Activated naive CD8-positive, alpha-beta T cell treated with anti-CD3 and anti-CD28 coated beads, Interleukin-2, amount 50 U/mL, for 24 hours (primary cell): ENCODE data around the gene ACAA1.
"Not testable (repeated sequence)": the region's sequence is repeated elsewhere in the genome, so short reads cannot be mapped to it uniquely, and the experiment has no call there.

ENCODE experiments used
- ATAC-seq: fragments of 150-1000 bp; cut with Tn5 transposase; one replicate; pipeline ENCODE4 v1.10.0; 2021
- DNase-seq: peaks from one replicate; pipeline ENCODE4 v3.0.0; 2021
- H3K27ac Mint-ChIP-seq: one replicate; pipeline ENCODE4 v1.8.0; 2021; ENCODE audit warnings: mild to moderate bottlenecking, mixed read lengths
- H3K27me3 Mint-ChIP-seq: one replicate; pipeline ENCODE4 v1.8.0; 2021; ENCODE audit warnings: mixed read lengths
- H3K36me3 Mint-ChIP-seq: one replicate; pipeline ENCODE4 v1.8.0; 2021; ENCODE audit warnings: low read depth, mixed read lengths
- H3K4me1 Mint-ChIP-seq: one replicate; pipeline ENCODE4 v1.8.0; 2021; ENCODE audit warnings: mixed read lengths
- H3K4me3 Mint-ChIP-seq: one replicate; pipeline ENCODE4 v1.8.0; 2021; ENCODE audit warnings: mild to moderate bottlenecking, moderate library complexity, mixed read lengths
- H3K9me3 Mint-ChIP-seq: one replicate; pipeline ENCODE4 v1.8.0; 2021; ENCODE audit warnings: mixed read lengths

ACAA1 gene

GRCh38 chr3:38098376-38098723 lies 38.6 kb downstream of the ACAA1 start:
- no peak for DNase-seq
- H3K4me3 Mint-ChIP-seq: no peak overlapping the region
- no peaks in the 10 kb centered on the region for H3K9me3 Mint-ChIP-seq
- no peaks in the 10 kb centered on the region for H3K27me3 Mint-ChIP-seq
- ATAC-seq: no peak
- no peaks in the 10 kb centered on the region for H3K4me1 Mint-ChIP-seq
- H3K27ac Mint-ChIP-seq: no peak overlapping the region
- H3K36me3 Mint-ChIP-seq: no peaks in the 10 kb centered on the region

DNA sequence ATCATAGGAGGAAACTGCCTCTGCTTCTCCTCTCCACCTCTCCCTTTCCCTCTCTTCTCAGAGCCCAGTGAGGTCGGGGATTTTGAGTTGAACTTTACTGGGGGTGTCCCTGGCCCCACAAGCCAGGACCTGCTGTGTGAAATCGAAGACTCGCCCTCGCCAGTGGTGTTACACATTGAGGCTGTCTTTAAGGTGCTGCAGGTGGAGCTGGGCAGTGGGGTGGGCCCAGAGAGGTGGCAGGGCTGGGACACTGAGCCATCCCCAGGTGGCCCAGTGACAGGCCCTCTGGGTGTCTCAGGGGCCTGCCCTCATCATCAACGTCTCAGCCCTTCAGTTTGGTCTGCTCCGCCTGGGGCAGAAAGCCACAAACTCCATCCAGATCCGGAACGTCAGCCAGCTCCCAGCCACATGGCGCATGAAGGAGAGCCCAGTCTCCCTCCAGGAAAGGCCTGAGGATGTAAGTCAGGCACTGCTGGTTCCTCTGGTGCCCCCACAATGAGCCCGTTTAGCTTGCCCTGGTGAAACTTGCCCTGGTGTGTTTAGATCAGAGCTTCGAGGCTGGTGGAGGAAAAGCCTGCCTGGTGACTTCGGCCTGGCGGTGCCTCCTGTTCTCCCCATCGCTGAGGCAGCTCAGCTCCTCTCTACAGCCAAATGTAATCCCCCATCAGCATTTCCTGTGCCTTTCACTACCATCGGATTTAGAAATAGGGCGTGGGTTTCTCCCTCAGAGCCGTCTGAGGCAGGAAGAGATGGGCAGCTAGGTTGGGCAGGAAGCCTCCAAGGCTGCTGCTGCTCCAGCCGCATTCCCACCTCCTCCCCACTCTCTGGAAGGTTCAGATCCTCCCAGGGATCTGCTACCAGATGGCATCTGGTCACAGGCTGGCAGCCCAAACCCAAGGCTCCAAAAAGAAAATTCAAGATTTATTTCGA lies 39.2 kb downstream of the ACAA1 start:
- no peaks in the 10 kb centered on the region for H3K36me3 Mint-ChIP-seq
- no peaks in the 10 kb centered on the region for H3K27me3 Mint-ChIP-seq
- no peak for ATAC-seq
- no peaks in the 10 kb centered on the region for H3K4me1 Mint-ChIP-seq
- no peak overlapping the region for H3K27ac Mint-ChIP-seq
- no peaks in the 10 kb centered on the region for H3K9me3 Mint-ChIP-seq
- no peak for DNase-seq
- H3K4me3 Mint-ChIP-seq: no peak overlapping the region

DNA sequence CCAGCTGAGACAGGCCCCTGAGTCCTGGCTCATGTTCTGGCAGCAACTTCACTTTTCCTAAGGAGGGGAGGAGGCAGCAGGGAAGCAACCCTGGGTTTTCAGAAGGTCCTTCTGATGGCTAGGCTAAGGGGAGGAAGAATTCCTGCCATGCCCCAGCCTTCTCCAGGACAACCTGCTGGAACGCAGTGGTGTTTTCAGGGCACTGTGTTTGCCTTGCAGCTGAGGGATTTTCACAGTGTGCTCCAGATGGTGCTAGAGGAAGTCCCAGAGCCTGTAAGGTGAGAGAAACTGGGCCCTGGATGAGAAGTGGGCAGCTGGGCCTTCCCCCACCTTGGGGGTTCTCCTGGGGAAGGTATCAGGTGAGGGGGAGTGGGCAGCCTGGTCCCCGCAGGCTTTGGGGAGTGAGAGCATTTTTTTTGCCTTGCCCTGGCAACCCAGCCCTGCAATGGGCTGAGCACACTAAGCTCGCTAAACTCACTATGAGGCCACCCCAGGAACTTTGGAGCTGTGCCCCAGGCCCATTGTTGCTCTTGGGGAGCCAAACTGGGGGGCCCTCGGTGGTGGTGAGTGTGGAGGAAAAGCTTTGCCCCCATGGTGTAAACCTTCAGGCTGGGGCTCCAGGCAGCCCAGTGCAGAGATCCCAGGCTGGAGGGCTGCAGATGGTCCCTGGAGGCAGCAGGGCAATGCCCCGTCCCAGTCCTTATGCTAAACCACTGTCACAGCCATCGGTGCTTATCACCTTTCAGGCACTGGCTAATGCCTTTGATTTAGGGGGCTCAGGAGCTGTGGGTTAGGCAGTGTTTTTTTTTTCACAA lies 41.1 kb downstream of the ACAA1 start:
- Mint-ChIP-seq H3K4me1 (no peaks in the 10 kb centered on the region), H3K4me3 (no peak overlapping the region), H3K27me3 (no peaks in the 10 kb centered on the region), H3K36me3 (no peaks in the 10 kb centered on the region), H3K9me3 (no peaks in the 10 kb centered on the region), H3K27ac (no peak overlapping the region)
- DNase-seq: no peak
- no peak for ATAC-seq

- H3K27ac Mint-ChIP-seq: no peak overlapping the region
- H3K4me1 Mint-ChIP-seq: no peaks in the 10 kb centered on the region
- H3K9me3 Mint-ChIP-seq: no peaks in the 10 kb centered on the region
- H3K4me3 Mint-ChIP-seq: no peak overlapping the region
- ATAC-seq (no peak), DNase-seq (no peak)
- H3K36me3 Mint-ChIP-seq: no peaks in the 10 kb centered on the region
- H3K27me3 Mint-ChIP-seq: no peaks in the 10 kb centered on the region
These were observed 41.9 kb downstream of the ACAA1 start for GRCh38 chr3:38094999-38095398.

- no peak for DNase-seq
- H3K4me3 Mint-ChIP-seq: no peak overlapping the region
- no peaks in the 10 kb centered on the region for H3K4me1 Mint-ChIP-seq
- H3K27me3 Mint-ChIP-seq: no peaks in the 10 kb centered on the region
- ATAC-seq: no peak
- no peaks in the 10 kb centered on the region for H3K36me3 Mint-ChIP-seq
- no peaks in the 10 kb centered on the region for H3K9me3 Mint-ChIP-seq
- H3K27ac Mint-ChIP-seq: no peak overlapping the region
These were observed 46.5 kb downstream of the ACAA1 start for GRCh38 chr3:38090453-38090852.

DNA sequence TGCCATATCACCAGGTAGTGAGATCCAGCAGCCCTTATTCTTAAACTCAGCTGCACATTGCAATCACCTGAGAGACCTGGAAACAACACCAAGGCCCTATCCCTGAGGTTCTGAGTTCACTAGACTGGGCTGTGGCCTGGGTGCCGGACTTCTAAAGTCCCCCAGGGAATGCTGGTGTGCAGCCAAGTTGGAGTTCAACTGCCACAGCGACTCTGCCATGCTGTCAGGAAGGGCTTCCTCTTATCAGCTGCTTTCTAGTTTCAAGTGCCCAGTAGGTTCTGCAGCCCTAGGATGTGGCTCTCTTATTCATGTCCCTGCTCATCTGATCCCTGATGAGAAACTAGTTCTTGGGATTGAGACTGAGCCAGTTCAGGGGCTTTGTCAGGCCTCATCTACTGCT lies 47.8 kb downstream of the ACAA1 start:
- no peak for DNase-seq
- Mint-ChIP-seq H3K36me3 (peaks cover 2% of the 10 kb centered on the region), H3K9me3 (peaks cover 4% of the 10 kb centered on the region), H3K4me3 (no peak overlapping the region), H3K27ac (no peak overlapping the region), H3K4me1 (peaks cover 2% of the 10 kb centered on the region), H3K27me3 (no peaks in the 10 kb centered on the region)
- no peak for ATAC-seq

DNA sequence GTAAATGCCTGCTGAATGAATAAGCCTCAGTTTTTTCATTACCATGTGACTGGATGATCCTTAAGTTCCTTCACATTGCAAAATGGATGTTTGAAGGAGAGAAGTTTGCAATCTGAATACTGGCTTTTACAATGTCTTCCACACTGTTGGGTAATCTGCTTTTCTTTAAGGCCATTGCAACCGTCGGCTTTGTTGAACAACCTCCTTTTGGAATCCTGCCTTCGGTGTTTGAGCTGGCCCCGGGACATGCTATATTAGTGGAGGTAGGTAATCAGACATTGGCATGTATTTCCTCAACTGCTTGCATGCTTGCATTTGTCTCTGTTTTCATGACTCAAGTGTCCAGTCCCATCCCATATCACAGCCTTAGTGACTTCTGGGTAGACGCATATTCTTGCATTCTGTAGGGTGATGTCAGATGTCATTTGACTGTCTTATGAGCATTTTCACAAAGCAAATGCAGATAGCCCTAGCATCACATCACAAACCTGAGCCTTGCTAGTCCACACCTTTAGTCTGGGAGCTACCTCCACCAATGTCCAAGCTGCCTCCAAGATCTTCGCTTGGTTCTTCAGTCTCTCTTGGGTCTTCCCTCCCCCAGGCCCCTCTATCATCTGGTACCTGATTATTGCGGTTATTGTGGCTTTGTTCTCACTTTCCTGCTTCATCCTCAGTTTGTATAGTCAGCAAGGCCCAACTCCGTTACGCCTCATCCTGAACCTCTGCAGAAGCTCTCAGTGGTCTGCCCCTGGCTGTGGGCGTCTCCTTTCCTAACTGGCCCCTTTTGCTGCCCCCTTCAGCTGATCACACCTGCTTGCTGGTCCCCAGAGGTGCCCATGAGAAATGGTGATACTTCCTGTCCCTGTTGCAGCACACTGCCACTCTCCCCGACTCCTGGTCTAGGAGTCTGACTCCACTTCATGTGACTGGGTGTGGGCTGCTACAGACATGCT lies 48.5 kb downstream of the ACAA1 start:
- Mint-ChIP-seq H3K36me3 (peaks cover 5% of the 10 kb centered on the region), H3K4me3 (no peak overlapping the region), H3K4me1 (peaks cover 3% of the 10 kb centered on the region), H3K27me3 (no peaks in the 10 kb centered on the region), H3K27ac (no peak overlapping the region), H3K9me3 (peaks cover 8% of the 10 kb centered on the region)
- DNase-seq (no peak), ATAC-seq (no peak)

- H3K27ac Mint-ChIP-seq, DNase-seq, H3K4me1 Mint-ChIP-seq, H3K4me3 Mint-ChIP-seq, ATAC-seq, H3K9me3 Mint-ChIP-seq, H3K36me3 Mint-ChIP-seq, H3K27me3 Mint-ChIP-seq: not testable (repeated sequence)
These were observed 49.6 kb downstream of the ACAA1 start for GRCh38 chr3:38087278-38087677.

DNA sequence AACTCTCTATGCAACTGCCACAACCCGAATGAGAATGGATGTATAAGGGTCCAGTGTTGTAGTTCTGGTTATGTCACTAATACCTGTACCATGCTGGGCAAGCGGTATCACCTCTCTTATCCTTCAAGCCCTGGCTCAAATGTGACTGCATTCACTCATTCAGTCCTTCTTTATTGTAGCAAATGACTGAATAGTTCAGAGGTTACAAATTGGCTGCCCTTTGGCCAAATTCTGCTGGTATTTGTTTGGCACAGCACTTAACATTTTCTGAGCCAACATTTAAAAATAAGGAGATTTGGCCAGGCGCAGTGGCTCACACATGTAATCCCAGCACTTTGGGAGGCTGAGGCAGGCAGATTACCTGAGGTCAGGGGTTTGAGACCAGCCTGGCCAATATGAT lies 50.4 kb downstream of the ACAA1 start:
- DNase-seq (no peak), ATAC-seq (no peak)
- no peak overlapping the region for H3K4me3 Mint-ChIP-seq
- peaks cover 8% of the 10 kb centered on the region for H3K9me3 Mint-ChIP-seq
- H3K27me3 Mint-ChIP-seq: no peaks in the 10 kb centered on the region
- H3K4me1 Mint-ChIP-seq: peaks cover 3% of the 10 kb centered on the region
- H3K36me3 Mint-ChIP-seq: peaks cover 5% of the 10 kb centered on the region
- no peak overlapping the region for H3K27ac Mint-ChIP-seq

DNA sequence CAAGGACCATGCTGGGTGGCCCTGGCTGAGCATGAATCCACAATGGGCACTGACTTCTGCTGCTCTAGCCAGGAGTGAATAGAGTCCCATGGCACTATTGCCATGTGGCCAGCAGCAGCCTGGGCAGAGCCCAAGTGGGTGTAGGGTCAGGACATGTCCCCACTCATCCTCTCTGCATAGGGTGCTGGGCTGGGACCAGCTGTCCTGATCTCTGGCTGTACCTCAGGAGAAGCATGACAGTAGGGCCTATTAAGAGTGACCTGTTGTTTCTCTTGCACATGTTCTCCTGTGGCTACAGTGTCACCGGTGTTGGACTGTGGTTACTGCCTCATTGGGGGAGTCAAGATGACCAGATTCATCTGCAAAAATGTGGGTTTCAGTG lies 51.0 kb downstream of the ACAA1 start:
- peaks cover 3% of the 10 kb centered on the region for H3K4me1 Mint-ChIP-seq
- peaks cover 8% of the 10 kb centered on the region for H3K9me3 Mint-ChIP-seq
- no peak for ATAC-seq
- no peak overlapping the region for H3K4me3 Mint-ChIP-seq
- H3K36me3 Mint-ChIP-seq: peaks cover 5% of the 10 kb centered on the region
- no peak for DNase-seq
- H3K27me3 Mint-ChIP-seq: no peaks in the 10 kb centered on the region
- no peak overlapping the region for H3K27ac Mint-ChIP-seq

DNA sequence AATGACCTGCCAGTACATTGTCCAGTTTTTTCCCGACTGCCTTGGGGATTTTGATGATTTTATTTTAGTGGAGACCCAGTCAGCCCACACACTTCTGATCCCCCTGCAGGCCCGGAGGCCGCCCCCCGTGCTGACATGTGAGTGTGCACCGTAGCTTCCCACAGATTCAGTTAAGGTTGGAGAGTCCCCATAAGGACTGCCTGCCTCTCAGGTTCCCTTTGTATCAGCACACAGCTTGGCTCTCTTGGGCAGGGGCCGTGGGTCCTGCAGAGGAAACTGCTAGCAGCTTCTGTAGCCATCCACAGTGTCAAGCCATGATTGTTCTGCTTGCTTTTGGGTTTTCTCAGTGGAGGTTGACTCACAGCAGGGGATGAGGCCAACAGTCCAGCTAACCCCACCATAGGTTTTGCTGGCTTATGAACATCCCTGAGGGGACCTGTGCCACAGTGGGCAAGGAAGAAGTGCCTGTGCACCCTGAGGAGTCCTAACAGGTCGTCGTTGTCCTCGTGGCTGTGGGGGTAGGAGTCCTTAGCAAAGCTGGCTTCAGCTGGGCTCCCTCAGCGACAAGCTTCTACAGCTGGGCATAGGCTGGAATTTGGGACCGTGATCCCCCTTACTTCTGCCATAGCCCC lies 51.5 kb downstream of the ACAA1 start:
- Mint-ChIP-seq H3K27ac (no peak overlapping the region), H3K36me3 (peaks cover 5% of the 10 kb centered on the region), H3K4me3 (no peak overlapping the region), H3K4me1 (peaks cover 3% of the 10 kb centered on the region), H3K27me3 (no peaks in the 10 kb centered on the region), H3K9me3 (peaks cover 8% of the 10 kb centered on the region)
- ATAC-seq (no peak), DNase-seq (no peak)

- peak overlapping the region; percentile 34 for H3K4me3 Mint-ChIP-seq
These were observed 52.3 kb downstream of the ACAA1 start for GRCh38 chr3:38084334-38085310.

DNA sequence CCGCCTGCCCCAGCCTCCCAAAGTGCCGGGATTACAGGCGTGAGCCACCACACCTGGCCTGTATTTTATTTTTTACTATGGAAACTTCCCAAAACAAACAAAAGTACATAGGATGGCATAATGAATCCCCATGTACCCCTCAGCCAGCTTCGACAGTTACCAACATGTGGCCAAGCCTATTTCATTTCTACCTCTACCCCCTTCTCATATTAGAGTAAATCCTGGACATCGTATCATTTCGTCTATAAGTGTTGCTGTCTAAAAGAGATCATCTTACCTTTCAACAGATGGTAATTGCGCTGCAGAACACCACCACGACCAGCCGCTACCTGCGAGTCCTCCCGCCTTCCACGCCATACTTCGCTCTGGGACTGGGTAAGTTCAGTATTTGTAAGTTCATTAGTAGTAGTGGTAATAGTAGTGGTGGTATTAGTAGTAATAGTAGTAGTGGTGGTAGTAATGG lies 53.0 kb downstream of the ACAA1 start:
- DNase-seq (no peak), ATAC-seq (no peak)
- peak overlapping the region; percentile 70 for H3K27ac Mint-ChIP-seq
- H3K9me3 Mint-ChIP-seq: peaks cover 8% of the 10 kb centered on the region
- peak overlapping the region; percentile 34 for H3K4me3 Mint-ChIP-seq
- no peaks in the 10 kb centered on the region for H3K27me3 Mint-ChIP-seq
- H3K4me1 Mint-ChIP-seq: peaks cover 3% of the 10 kb centered on the region
- peaks cover 5% of the 10 kb centered on the region for H3K36me3 Mint-ChIP-seq

More at GRCh38 chr3:38084334-38085310, 52.3 kb downstream of the ACAA1 start:
- H3K36me3 Mint-ChIP-seq: peaks cover 5% of the 10 kb centered on the region
- H3K27ac Mint-ChIP-seq: peak overlapping the region; percentile 70
- no peaks in the 10 kb centered on the region for H3K27me3 Mint-ChIP-seq
- peaks cover 3% of the 10 kb centered on the region for H3K4me1 Mint-ChIP-seq
- ATAC-seq: peak; percentile 71
- peaks cover 8% of the 10 kb centered on the region for H3K9me3 Mint-ChIP-seq
- peak; percentile 14 for DNase-seq
